GM23338 (cell line): Measurements from ENCODE around the gene ADCY5. TPM values are rescaled to one million over a fixed set of nuclear protein-coding genes. Genes with fewer than 3 reads are reported as not detected.

Source experiments
- ATAC-seq: fragments of 200-7000 bp; cut with Tn5 transposase; 3 replicates; pipeline ENCODE4 v1.9.1; 2020
- DNase-seq: peaks from one replicate; pipeline ENCODE4 v3.0.0-alpha.2; 2015; ENCODE audit warnings: low spot score
- H2AFZ ChIP-seq: fragments of 200-600 bp; sonication (generic); 2 replicates; pipeline ENCODE4 v1.8.0; 2016; ENCODE audit warnings: antibody characterized with exemption, mild to moderate bottlenecking, moderate library complexity
- H3F3A ChIP-seq: fragments of 200-600 bp; sonication (generic); replicated peaks from 2 replicates; pipeline ENCODE4 v1.8.0; 2017; ENCODE audit warnings: antibody characterized with exemption, mixed run types, low read depth
- H3K27ac ChIP-seq: fragments of 200-600 bp; sonication (generic); 2 replicates; pipeline ENCODE4 v1.6.1; 2016; ENCODE audit warnings: low read depth
- H3K27me3 ChIP-seq: fragments of 200-600 bp; sonication (generic); 2 replicates; pipeline ENCODE4 v1.8.0; 2016; ENCODE audit warnings: mild to moderate bottlenecking, mixed run types, moderate library complexity; ENCODE audit not compliant: insufficient read depth
- H3K36me3 ChIP-seq: fragments of 200-600 bp; sonication (generic); 2 replicates; pipeline ENCODE4 v1.8.0; 2016; ENCODE audit warnings: mild to moderate bottlenecking; ENCODE audit not compliant: insufficient read depth
- H3K4me1 ChIP-seq: fragments of 200-600 bp; sonication (generic); 2 replicates; pipeline ENCODE4 v1.8.0; 2016; ENCODE audit warnings: mild to moderate bottlenecking, moderate library complexity; ENCODE audit not compliant: insufficient read depth
- H3K4me2 ChIP-seq: fragments of 200-600 bp; sonication (generic); 2 replicates; pipeline ENCODE4 v1.7.1; 2017; ENCODE audit warnings: mixed run types
- H3K4me3 ChIP-seq: fragments of 200-600 bp; sonication (generic); 2 replicates; pipeline ENCODE4 v1.6.1; 2016; ENCODE audit warnings: mixed run types
- H3K79me2 ChIP-seq: fragments of 200-600 bp; sonication (generic); replicated peaks from 2 replicates; pipeline ENCODE4 v1.8.0; 2017; ENCODE audit warnings: mild to moderate bottlenecking; ENCODE audit not compliant: insufficient read depth
- H3K9me2 ChIP-seq: fragments of 200-600 bp; sonication (generic); 2 replicates; pipeline ENCODE4 v1.8.0; 2017; ENCODE audit not compliant: insufficient read depth
- H4K20me1 ChIP-seq: fragments of 200-600 bp; sonication (generic); replicated peaks from 2 replicates; pipeline ENCODE4 v1.8.0; 2017; ENCODE audit warnings: mild to moderate bottlenecking; ENCODE audit not compliant: insufficient read depth
- H3K27ac Mint-ChIP-seq: 2 replicates; pipeline ENCODE4 v1.8.0; 2020; ENCODE audit warnings: inconsistent platforms, mild to moderate bottlenecking, moderate library complexity, mixed read lengths
- H3K27me3 Mint-ChIP-seq: 3 replicates; pipeline ENCODE4 v1.8.0; 2022; ENCODE audit warnings: low read depth, mild to moderate bottlenecking, moderate library complexity, mixed read lengths, inconsistent platforms; ENCODE audit not compliant: insufficient read depth, poor library complexity
- H3K36me3 Mint-ChIP-seq: 3 replicates; pipeline ENCODE4 v1.8.0; 2021; ENCODE audit warnings: low read depth, mild to moderate bottlenecking, inconsistent platforms, moderate library complexity, mixed read lengths
- H3K4me1 Mint-ChIP-seq: 3 replicates; pipeline ENCODE4 v1.8.0; 2020; ENCODE audit warnings: mild to moderate bottlenecking, inconsistent platforms, mixed read lengths
- H3K4me3 Mint-ChIP-seq: 3 replicates; pipeline ENCODE4 v1.8.0; 2021; ENCODE audit warnings: moderate library complexity, mild to moderate bottlenecking, inconsistent platforms, mixed read lengths
- H3K9me3 Mint-ChIP-seq: 3 replicates; pipeline ENCODE4 v1.8.0; 2020; ENCODE audit warnings: moderate library complexity, mild to moderate bottlenecking, inconsistent platforms, mixed read lengths
- CREB1 ChIP-seq: fragments of 250-450 bp; sonication (Bioruptor Pico); IDR thresholded peaks from 2 replicates; pipeline ENCODE4 v1.5.0; 2020; ENCODE audit warnings: low read depth, mild to moderate bottlenecking, moderate library complexity
- ETS1 ChIP-seq: IDR thresholded peaks from 2 replicates; pipeline ENCODE4 v1.6.1; 2016; ENCODE audit warnings: antibody characterized with exemption
- EZH2phosphoT487 ChIP-seq: fragments of 200-600 bp; sonication (generic); IDR thresholded peaks from one replicate; pipeline ENCODE4 v1.8.1; 2018; ENCODE audit warnings: antibody characterized with exemption; ENCODE audit not compliant: unreplicated experiment
- POLR2AphosphoS5 ChIP-seq: IDR thresholded peaks from 2 replicates; pipeline ENCODE4 v1.6.1; 2016; ENCODE audit warnings: antibody characterized with exemption, low read depth
- ZNF331 ChIP-seq: fragments of 250-450 bp; sonication (Bioruptor Pico); IDR thresholded peaks from 2 replicates; pipeline ENCODE4 v1.5.0; 2020; ENCODE audit warnings: low read depth, mild to moderate bottlenecking, moderate library complexity
- ZNF462 ChIP-seq: fragments of 250-450 bp; sonication (Bioruptor Pico); IDR thresholded peaks from 2 replicates; pipeline ENCODE4 v1.5.0; 2020; ENCODE audit warnings: mild to moderate bottlenecking, moderate library complexity
- polyA plus RNA-seq: library from polyadenylated mRNA; unstranded; fragments of >200 nt; fragmentation: Nextera tagmentation; extraction: Ambion mirVana; gene quantifications from 2 replicates; pipeline ENCODE4 v1.2.1, GENCODE V29; 2016
- total RNA-seq: library from RNA; depleted of rRNA; stranded (reverse); fragments of >200 nt; shearing (Covaris generic); gene quantifications from 2 replicates; pipeline ENCODE4 v1.2.3, GENCODE V29; 2014

Gene ADCY5
- total and polyA plus RNA-seq, 2 experiments from 2014 or later, result 3.5 to 10.2 TPM

- 0 out of 2 replicates have a peak, but pooled peaks cover 9% of the 10 kb centered on the region for H4K20me1 ChIP-seq
- DNase-seq, result no peak
- TF ChIP-seq CREB1 (CRISPR knock-in tag) (no peak), ETS1 (no peak), EZH2phosphoT487 (no peak), ZNF331 (no peak)
- peaks cover 12% of the 10 kb centered on the region for H3K4me1 Mint-ChIP-seq
- no peak overlapping the region for H3K4me3 Mint-ChIP-seq
- H3K4me1 ChIP-seq, result peaks cover 7% of the 10 kb centered on the region; the same call in 1 of the 2 replicates
- no peak overlapping the region for H3K4me2 ChIP-seq
- no peak overlapping the region for H3K4me3 ChIP-seq
- no peaks in the 10 kb centered on the region for H3K79me2 ChIP-seq
- H3K9me3 Mint-ChIP-seq, result no peaks in the 10 kb centered on the region; the same call in 1 of the 3 replicates
- H2AFZ ChIP-seq, result no peak overlapping the region
- no peaks in the 10 kb centered on the region for H3K9me2 ChIP-seq
- H3K27ac Mint-ChIP-seq, result no peak overlapping the region
- H3K27ac ChIP-seq, result no peak overlapping the region
- H3K27me3 ChIP-seq, result peaks cover 43% of the 10 kb centered on the region
- H3F3A ChIP-seq, result no peaks in the 10 kb centered on the region; the same call in 1 of the 2 replicates
- H3K36me3 Mint-ChIP-seq, result peaks cover 3% of the 10 kb centered on the region; the same call in 1 of the 3 replicates
- H3K36me3 ChIP-seq, result no peaks in the 10 kb centered on the region
- no peak for ATAC-seq
- peaks cover 31% of the 10 kb centered on the region for H3K27me3 Mint-ChIP-seq
Observed at GRCh38 chr3:123451186-123451585, 2.3 kb upstream of the ADCY5 start.

GRCh38 chr3:123449997-123450604, 1.2 kb upstream of the ADCY5 start:
- peaks cover 21% of the 10 kb centered on the region for H3K4me1 Mint-ChIP-seq
- ATAC-seq (peak; percentile 49), DNase-seq (peak; percentile 84)
- Histone ChIP-seq H3K4me3 (peak overlapping the region; percentile 75), H3K27me3 (peaks cover 46% of the 10 kb centered on the region), H3K9me2 (no peaks in the 10 kb centered on the region), H3F3A (no peaks in the 10 kb centered on the region; the same call in 1 of the 2 replicates), H3K36me3 (no peaks in the 10 kb centered on the region), H3K4me1 (peaks cover 9% of the 10 kb centered on the region; the same call in 1 of the 2 replicates), H4K20me1 (0 out of 2 replicates have a peak, but pooled peaks cover 10% of the 10 kb centered on the region), H3K27ac (no peak overlapping the region), H2AFZ (peak overlapping the region; percentile 98), H3K4me2 (peak overlapping the region; percentile 96), H3K79me2 (no peaks in the 10 kb centered on the region)
- no peak overlapping the region for H3K27ac Mint-ChIP-seq
- H3K9me3 Mint-ChIP-seq, result no peaks in the 10 kb centered on the region; the same call in 1 of the 3 replicates
- H3K27me3 Mint-ChIP-seq, result peaks cover 36% of the 10 kb centered on the region
- TF ChIP-seq CREB1 (CRISPR knock-in tag), result no peak
- TF ChIP-seq POLR2AphosphoS5, result 0 out of 2 replicates have a peak, but pooled peaks have one; percentile 22
- peaks cover 3% of the 10 kb centered on the region; the same call in 1 of the 3 replicates for H3K36me3 Mint-ChIP-seq
- H3K4me3 Mint-ChIP-seq, result peak overlapping the region; percentile 69

GRCh38 chr3:123449102-123449996, 459 bp upstream of the ADCY5 start:
- no peaks in the 10 kb centered on the region; the same call in 1 of the 3 replicates for H3K9me3 Mint-ChIP-seq
- DNase-seq, result peak; percentile 66
- peak overlapping the region; percentile 69 for H3K4me3 Mint-ChIP-seq
- H3K27ac Mint-ChIP-seq, result no peak overlapping the region
- peaks cover 36% of the 10 kb centered on the region for H3K27me3 Mint-ChIP-seq
- Histone ChIP-seq H3K36me3 (no peaks in the 10 kb centered on the region), H3K4me1 (peaks cover 14% of the 10 kb centered on the region; the same call in 1 of the 2 replicates), H3K9me2 (no peaks in the 10 kb centered on the region), H3K27me3 (peaks cover 46% of the 10 kb centered on the region), H3K4me3 (peak overlapping the region; percentile 75), H3F3A (no peaks in the 10 kb centered on the region; the same call in 1 of the 2 replicates), H2AFZ (peak overlapping the region; percentile 98), H3K27ac (no peak overlapping the region), H3K79me2 (no peaks in the 10 kb centered on the region), H4K20me1 (0 out of 2 replicates have a peak, but pooled peaks cover 10% of the 10 kb centered on the region), H3K4me2 (peak overlapping the region; percentile 96)
- peaks cover 3% of the 10 kb centered on the region; the same call in 1 of the 3 replicates for H3K36me3 Mint-ChIP-seq
- H3K4me1 Mint-ChIP-seq, result peaks cover 27% of the 10 kb centered on the region
- peak; percentile 41 for ATAC-seq
- TF ChIP-seq ZNF462 (CRISPR knock-in tag), result no peak
